ENCODE measurements around the gene KLHDC9.

KLHDC9 gene

GRCh38 chr1:161133220-161133740 lies 35.1 kb downstream of the KLHDC9 start:
- DNase-seq = no peak

- no peak for DNase-seq
Measured at GRCh38 chr1:161137881-161138280, 39.7 kb downstream of the KLHDC9 start.

DNA sequence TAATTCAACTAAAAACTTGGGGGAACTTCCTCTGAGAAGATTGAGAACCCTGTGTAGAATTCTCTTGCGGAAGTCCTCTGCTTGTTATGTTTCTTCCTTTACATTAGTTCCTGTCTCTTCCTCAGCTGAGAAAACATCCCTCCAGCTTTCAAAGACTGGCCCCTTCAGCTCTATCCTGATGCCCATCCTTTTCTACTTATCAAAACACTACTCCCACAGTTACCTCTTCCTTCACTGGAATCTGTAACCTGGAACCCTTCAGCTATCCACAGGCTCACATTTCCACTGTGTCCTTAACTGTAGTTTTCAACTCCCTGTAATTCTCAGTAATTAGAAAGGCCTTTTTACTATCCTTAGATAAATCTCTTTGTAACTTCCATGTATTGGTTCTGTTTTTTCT lies 40.3 kb downstream of the KLHDC9 start:
- DNase-seq = no peak

DNA sequence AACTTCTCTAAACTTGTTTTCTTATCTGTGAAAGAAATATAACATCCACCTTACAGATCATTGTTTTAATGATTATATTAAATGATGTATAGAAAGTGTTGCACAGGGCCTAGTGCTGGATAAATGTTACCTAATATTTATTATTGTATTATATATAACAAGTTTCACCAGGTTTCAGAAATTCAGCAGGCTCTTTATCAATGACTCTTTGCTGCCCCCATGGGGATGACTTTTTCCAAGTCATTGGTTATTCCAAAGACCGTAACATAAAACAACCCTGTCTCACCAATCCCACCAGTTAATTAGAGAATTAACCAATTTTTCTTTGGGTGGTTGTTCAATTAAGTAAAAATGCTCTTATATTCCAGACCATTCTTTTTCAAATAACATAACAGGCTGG lies 41.6 kb downstream of the KLHDC9 start:
- DNase-seq = peak; percentile 45

DNA sequence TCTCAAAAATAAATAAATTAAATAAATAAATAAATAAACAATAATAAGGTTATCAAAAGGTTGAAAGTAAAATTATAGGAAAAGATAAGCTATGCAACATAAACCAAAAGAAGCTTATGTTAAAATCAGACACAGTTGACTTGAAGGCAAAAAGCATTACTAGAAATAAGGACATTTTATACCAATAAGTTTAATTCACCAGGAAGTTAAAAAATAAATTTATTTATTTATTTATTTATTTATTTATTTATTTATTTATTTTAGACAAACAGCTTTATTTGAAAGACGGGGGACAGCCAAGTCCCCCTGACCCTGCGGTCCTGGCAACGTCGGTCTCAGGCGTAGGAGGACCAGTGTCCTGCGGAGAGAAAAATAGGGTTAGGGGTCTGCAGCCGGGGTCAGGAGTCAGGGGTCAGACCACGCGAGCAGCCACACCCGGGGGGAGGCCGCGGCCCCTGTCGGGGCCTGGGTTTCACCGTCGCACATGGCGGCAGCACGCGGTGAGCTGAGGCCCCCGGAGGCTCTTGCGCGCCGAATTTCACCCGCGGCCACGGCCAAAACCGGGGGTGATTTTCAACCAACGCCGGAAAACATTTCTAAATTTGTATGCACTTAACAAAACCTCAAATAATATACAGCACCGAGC lies 42.7 kb downstream of the KLHDC9 start:
- DNase-seq = no peak

GRCh38 chr1:161145832-161146231 lies 47.7 kb downstream of the KLHDC9 start:
- no peak for DNase-seq

All from fibroblast of upper back skin (primary cell).